ENCODE measurements around the gene GPR143. TPM values are rescaled to one million over a fixed set of nuclear protein-coding genes. Genes with fewer than 3 reads are reported as not detected.
A peak's percentile ranks its signal among the peaks of the same experiment; 100 is the strongest.

Gene GPR143
- total and polyA plus RNA-seq, 7 donors = 0.70 TPM; not detected in 6

- no peak for DNase-seq
- Histone ChIP-seq H3K9me3 (no peaks in the 10 kb centered on the region), H3K27me3 (peaks cover 0 to 6% (median 0%) of the 10 kb centered on the region in 3 donors), H3K27ac (no peak overlapping the region), H3K36me3 (no peaks in the 10 kb centered on the region), H3K4me1 (peaks cover 0 to 6% (median 2%) of the 10 kb centered on the region in 4 donors), H3K4me3 (peak overlapping the region in 3 of 4 donors; percentile 53 to 59 (median 56))
- TF ChIP-seq POLR2AphosphoS5 (IDR thresholded peaks at IDR 0.05) = no peak
- TF ChIP-seq POLR2A (IDR thresholded peaks at IDR 0.05) = no peak
- TF ChIP-seq, protein P1, sequence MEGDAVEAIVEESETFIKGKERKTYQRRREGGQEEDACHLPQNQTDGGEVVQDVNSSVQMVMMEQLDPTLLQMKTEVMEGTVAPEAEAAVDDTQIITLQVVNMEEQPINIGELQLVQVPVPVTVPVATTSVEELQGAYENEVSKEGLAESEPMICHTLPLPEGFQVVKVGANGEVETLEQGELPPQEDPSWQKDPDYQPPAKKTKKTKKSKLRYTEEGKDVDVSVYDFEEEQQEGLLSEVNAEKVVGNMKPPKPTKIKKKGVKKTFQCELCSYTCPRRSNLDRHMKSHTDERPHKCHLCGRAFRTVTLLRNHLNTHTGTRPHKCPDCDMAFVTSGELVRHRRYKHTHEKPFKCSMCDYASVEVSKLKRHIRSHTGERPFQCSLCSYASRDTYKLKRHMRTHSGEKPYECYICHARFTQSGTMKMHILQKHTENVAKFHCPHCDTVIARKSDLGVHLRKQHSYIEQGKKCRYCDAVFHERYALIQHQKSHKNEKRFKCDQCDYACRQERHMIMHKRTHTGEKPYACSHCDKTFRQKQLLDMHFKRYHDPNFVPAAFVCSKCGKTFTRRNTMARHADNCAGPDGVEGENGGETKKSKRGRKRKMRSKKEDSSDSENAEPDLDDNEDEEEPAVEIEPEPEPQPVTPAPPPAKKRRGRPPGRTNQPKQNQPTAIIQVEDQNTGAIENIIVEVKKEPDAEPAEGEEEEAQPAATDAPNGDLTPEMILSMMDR (IDR thresholded peaks at IDR 0.05) = no peak
- TF ChIP-seq EP300 (IDR thresholded peaks at IDR 0.05) = no peak
- intact Hi-C loops (cut with DNase I) = no loop called here
- 5 to 7% methylated on average over 58 of the region's 58 CpGs for WGBS, 2 donors
Observed at GRCh38 chrX:9785254-9785943, 19.8 kb upstream of the GPR143 start.

GRCh38 chrX:9784332-9784731, 18.7 kb upstream of the GPR143 start:
- Histone ChIP-seq H3K27ac (no peak overlapping the region), H3K4me1 (peaks cover 0 to 6% (median 2%) of the 10 kb centered on the region in 4 donors), H3K27me3 (peaks cover 0 to 6% (median 0%) of the 10 kb centered on the region in 3 donors), H3K4me3 (no peak overlapping the region), H3K36me3 (no peaks in the 10 kb centered on the region), H3K9me3 (no peaks in the 10 kb centered on the region)
- TF ChIP-seq POLR2AphosphoS5 (IDR thresholded peaks at IDR 0.05) (no peak), POLR2A (IDR thresholded peaks at IDR 0.05) (no peak), EP300 (IDR thresholded peaks at IDR 0.05) (no peak)
- TF ChIP-seq, protein P1 (IDR thresholded peaks at IDR 0.05) = no peak
- no peak for DNase-seq
- 96 to 97% methylated on average over 8 of the region's 8 CpGs for WGBS, 2 donors
- intact Hi-C loops (cut with DNase I) = no loop called here

DNA sequence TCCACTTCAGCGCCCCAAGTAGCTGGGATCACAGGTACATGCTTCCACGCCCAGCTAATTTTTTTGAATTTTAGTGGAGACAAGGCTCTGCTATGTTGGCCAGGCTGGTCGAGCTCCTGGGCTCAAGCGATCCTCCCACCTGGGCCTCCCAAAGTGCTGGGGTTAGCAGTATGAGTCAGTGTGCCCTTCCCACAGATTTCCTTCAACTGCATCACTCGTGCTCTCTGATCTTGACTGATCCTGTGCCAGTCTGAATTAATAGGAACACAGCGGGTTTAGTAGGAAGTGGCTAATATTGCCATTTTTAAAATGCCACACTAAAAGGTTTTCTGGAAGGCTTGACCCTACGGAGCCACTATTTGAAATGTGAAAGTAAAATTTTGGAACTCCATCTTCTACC, 16.3 kb upstream of the GPR143 start:
- Histone ChIP-seq H3K4me1 (peaks cover 0 to 5% (median 2%) of the 10 kb centered on the region in 4 donors), H3K36me3 (no peaks in the 10 kb centered on the region), H3K9me3 (no peaks in the 10 kb centered on the region), H3K27ac (no peak overlapping the region), H3K27me3 (peaks cover 0 to 4% (median 0%) of the 10 kb centered on the region in 3 donors), H3K4me3 (no peak overlapping the region)
- intact Hi-C loops (cut with DNase I) = no loop called here
- WGBS, 2 donors = 86 to 90% methylated on average over 7 of the region's 7 CpGs
- DNase-seq = no peak
- TF ChIP-seq POLR2A (IDR thresholded peaks at IDR 0.05) (no peak), POLR2AphosphoS5 (IDR thresholded peaks at IDR 0.05) (no peak), EP300 (IDR thresholded peaks at IDR 0.05) (no peak)
- TF ChIP-seq, protein P1 (IDR thresholded peaks at IDR 0.05) = no peak

GRCh38 chrX:9775930-9776329, 10.3 kb upstream of the GPR143 start:
- Histone ChIP-seq H3K4me1 (no peaks in the 10 kb centered on the region), H3K4me3 (no peak overlapping the region), H3K27ac (no peak overlapping the region), H3K36me3 (no peaks in the 10 kb centered on the region), H3K27me3 (no peaks in the 10 kb centered on the region), H3K9me3 (no peaks in the 10 kb centered on the region)
- TF ChIP-seq POLR2AphosphoS5 (IDR thresholded peaks at IDR 0.05) (no peak), POLR2A (IDR thresholded peaks at IDR 0.05) (no peak), EP300 (IDR thresholded peaks at IDR 0.05) (no peak)
- TF ChIP-seq, protein P1 (IDR thresholded peaks at IDR 0.05) = no peak
- no peak for DNase-seq
- 52 to 85% methylated on average over 8 of the region's 8 CpGs for WGBS, 2 donors
- intact Hi-C loops (cut with DNase I) = no loop called here

Data from sigmoid colon (tissue), 7 donors.